ENCODE measurements around the gene TMEM39B.
A peak's percentile ranks its signal among the peaks of the same experiment; 100 is the strongest.
"Not testable (repeated sequence)": the region's sequence is repeated elsewhere in the genome, so short reads cannot be mapped to it uniquely, and the experiment has no call there.

TMEM39B gene

DNA sequence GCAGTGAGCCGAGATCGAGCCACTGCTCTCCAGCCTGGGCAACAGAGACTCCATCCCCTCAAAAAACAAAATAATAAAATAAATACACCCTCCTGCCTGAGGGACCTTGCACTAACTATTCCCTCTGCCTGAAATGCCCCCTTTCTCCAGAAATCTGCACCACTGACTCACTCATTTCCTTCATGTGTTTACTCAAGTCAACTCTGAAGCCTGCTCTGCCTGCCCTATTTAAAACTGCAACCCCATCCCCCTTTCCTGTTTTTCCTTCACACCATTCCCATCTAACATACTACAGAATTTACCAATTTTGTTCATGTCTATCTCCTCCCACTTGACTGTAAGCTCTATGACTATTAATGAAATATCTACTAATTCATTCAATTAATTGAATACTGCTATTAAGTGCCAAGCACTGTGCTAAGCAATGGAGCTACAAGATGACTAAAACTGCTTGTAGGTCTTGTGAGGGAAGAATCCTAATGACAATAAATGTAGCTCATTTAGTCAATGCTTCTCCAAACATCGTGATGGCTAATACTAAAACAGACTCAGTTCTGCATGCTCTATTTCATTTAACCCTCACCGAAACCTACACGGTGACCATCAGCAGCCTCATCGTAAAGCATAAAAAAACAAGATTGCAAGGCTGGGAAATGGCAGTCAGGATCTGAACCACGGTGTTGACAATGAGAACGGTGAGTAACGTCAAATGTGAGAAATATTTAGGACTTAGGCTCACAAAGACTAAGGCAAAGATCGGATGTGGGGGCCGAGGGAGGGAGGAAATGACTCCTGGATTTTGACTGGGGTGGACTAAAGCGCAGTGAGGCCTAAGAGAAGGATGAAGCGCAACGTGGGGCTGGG lies 749 bp upstream of the TMEM39B start:
- DNase-seq, result peak; percentile 56

DNA sequence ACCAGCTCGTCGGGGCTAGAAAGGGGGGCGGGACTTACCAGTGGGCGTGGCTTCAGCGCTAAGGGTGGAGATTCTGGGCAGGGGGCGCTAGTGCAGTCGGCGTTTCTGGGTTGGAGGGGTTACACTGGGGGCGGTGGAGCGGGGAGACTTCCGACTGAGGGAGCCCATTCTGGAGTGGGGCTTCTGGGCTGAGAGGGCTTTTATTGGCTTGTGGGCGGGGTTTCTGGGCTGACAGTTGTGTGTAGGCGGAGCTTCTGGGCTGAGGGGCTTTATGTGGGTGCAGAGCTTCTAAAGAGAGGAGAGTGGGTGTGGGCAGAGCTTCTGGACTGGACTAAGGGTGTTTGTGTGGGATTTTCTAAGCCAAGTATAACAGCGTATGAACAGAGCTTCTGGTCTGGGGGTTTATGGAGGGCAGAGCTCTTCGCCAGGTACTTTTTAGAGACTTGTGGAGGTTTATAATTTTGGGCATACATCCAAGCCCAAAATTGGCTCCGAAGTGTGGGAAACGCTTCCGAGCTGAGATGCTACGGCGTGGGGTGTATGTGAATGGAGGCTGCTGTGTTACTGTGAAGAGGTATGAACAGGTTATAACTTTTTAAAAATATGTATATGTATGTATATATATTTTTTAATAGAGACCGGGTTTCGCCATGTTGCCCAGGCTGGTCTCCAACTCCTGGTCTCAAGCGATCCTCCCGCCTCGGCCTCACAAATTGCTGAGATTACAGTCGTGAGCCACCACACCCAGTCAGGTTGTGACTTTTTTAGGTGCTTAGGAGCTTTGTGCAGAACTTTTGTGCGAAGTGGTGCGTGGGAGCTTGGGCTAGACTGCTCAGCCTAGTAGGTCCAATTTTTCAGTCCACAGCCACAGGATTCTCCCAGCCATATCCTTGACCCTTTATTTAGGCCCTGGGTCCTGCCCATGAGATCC lies 825 bp downstream of the TMEM39B start:
- DNase-seq, result no peak

GRCh38 chr1:32074841-32075240 lies 2.1 kb downstream of the TMEM39B start:
- no peak for DNase-seq

- no peak for DNase-seq
These were observed 4.7 kb downstream of the TMEM39B start for GRCh38 chr1:32077451-32077850.

- no peak for DNase-seq
These were observed 9.3 kb downstream of the TMEM39B start for GRCh38 chr1:32082022-32082421.

DNA sequence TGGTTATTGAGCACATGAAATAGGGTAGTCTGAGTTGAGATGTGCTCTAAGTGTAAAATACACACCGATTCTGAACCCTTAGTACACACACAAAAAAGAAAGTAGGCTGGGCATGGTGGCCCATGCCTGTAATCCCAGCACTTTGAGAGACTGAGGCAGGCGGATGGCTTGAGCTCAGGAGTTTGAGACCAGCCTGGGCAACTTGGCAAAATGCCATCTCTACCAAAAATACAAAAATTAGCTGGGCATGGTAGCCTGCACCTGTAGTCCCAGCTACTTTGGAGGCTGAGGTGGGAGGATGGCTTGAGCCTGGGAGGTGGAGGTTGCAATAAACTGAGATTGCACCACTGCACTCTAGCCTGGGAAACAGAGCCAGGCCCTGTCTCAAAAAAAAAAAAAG lies 13.6 kb downstream of the TMEM39B start:
- DNase-seq, result not testable (repeated sequence)

- DNase-seq, result no peak
These were observed 18.4 kb downstream of the TMEM39B start for GRCh38 chr1:32091176-32091575.

GRCh38 chr1:32091591-32091990 lies 18.9 kb downstream of the TMEM39B start:
- DNase-seq, result no peak

GRCh38 chr1:32094746-32095521 lies 22.2 kb downstream of the TMEM39B start:
- DNase-seq, result no peak

DNA sequence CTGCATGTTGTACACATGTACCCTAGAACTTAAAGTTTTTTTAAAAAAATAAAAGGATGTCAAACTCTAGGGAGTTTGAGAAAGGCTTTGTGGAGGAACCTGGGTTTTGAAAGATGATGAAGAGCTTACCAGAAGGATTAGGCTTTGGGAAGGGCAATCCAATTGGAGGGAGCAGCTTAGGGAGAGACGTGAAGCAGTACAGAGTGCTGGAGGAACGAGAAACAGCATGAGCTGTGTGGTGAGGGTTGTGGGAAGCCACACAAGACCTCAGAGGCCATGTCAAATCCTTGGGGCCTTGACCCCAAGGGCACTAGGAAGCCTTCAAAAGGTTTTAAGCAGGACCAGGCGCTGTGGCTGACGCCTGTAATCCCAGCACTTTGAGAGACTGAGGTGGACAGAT lies 26.7 kb downstream of the TMEM39B start:
- no peak for DNase-seq

DNA sequence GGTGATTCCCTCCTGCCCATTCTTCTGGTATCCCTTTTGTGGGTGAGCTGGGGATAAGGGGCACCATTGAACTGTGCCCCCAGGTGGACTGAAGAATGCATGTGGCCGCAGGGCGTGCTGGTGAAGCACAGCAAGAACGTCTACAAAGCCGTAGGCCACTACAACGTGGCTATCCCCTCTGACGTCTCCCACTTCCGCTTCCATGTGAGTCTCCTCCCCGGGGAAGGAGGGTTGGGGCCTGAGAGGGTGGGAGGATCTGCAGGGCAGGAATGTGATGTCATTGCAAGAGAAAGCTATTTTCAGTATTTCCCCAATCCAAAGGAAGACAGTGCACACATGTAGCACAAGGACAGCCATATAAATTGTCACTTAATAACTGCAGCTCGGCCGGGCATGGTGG lies 27.6 kb downstream of the TMEM39B start:
- no peak for DNase-seq

DNA sequence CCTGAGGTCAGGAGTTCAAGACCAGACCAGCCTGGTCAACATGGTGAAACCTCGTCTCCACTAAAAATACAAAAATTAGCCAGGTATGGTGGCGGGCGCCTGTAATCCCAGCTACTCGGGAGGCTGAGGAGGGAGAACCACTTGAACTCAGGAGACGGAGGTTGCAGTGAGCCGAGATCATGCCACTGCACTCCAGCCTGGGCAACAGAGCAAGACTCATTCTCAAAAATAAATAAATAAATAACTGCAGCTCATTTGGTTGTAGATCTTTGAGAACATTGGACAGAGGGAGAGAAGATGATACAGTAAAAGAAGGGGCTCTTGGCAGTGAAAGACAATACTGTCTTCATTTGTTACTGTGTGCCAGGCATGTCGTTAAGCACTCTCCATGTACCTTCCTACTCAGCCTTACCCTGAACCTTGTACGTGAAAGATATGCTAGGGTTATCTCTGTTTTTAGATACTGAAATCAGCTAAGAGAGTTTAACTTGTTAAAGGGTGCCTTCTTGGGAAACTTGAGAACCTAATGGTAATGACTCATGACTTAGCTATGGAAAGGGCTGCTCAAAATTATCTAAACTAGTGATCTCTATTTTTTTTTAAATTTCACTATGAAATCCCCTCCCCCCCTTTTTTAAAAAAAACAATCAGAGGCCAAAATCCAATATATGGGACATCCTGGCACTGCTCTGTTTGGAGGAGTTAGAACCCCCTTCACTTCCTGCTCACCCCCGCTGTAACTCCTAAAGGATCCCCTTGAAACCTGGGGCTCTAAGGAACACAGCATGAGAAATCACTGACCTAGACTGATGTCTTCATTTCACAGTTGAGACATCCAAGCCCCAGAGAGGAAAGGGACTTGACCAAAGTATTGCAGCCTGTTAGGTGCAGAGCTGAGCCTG lies 28.3 kb downstream of the TMEM39B start:
- DNase-seq, result peak; percentile 64

DNA sequence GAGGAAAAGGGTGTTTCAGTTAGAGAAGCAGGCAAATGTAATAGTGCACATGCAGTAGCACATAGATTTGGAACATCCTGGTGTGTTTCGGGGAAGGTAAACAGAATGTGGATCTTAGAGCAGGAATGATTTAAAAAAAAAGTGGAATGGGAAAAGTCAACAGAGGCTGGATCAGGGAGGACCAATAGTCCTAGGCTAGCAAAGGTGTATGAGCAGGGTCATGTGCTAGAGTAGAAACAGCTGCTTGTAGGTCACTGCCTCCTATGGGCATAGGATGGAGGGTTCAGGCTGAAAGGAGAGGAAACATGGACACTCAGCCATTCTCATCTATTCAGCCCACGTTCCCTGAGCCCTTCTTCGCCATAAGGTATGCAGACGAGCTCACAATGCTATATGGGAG lies 31.4 kb downstream of the TMEM39B start:
- DNase-seq, result no peak

DNA sequence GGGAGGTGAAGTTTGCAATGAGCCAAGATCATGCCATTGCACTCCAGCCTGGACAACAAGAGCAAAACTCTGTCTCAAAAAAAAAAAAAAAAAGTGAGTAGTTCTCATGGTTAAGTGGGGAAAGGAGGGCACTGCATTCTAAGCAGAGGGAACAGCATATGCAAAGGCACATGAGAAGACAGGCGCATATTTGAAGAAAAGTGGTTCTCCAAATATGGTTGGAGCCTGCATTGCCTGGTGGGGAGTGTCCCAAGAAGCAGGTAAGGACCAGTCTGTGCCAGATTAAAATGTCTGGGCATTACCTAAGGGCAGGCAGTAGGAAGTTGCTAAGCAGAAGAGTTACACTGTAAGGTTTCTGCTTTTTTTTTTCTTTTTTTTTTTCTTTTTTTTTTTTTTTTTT lies 32.6 kb downstream of the TMEM39B start:
- no peak for DNase-seq

DNA sequence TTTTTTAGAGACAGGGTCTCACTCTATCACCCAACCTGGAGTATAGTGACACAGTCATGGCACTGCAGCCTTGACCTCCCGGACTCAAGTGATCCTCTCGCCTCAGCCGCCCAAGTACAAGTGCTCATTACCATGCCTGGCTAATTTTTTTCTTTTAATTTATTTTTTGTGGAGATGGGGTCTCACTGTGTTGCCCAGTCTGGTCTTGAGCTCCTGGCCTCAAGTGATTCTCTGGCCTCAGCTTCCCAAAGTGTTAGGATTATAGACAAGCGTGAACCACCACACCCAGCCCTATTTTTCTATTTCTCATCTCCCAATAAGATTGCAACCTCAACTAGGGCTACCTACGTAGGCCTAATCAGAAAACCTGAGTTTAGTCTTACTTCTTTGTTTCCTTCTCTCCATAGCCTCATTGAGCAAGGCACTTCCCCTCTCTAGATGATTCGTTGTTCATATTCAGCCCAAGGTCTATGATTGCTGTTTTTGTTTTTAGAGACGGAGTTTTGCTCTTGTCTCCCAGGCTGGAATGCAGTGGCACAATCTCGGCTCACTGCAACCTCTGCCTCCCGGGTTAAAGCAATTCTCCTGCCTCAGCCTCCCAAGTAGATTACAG lies 34.0 kb downstream of the TMEM39B start:
- no peak for DNase-seq

GRCh38 chr1:32107742-32108661 lies 35.3 kb downstream of the TMEM39B start, which contains the start of gene KPNA6:
TSS of gene KPNA6 (plus strand) at chr1:32108056. CDS start at chr1:32108131, 75 bp downstream.
- DNase-seq, result peak; percentile 92

DNA sequence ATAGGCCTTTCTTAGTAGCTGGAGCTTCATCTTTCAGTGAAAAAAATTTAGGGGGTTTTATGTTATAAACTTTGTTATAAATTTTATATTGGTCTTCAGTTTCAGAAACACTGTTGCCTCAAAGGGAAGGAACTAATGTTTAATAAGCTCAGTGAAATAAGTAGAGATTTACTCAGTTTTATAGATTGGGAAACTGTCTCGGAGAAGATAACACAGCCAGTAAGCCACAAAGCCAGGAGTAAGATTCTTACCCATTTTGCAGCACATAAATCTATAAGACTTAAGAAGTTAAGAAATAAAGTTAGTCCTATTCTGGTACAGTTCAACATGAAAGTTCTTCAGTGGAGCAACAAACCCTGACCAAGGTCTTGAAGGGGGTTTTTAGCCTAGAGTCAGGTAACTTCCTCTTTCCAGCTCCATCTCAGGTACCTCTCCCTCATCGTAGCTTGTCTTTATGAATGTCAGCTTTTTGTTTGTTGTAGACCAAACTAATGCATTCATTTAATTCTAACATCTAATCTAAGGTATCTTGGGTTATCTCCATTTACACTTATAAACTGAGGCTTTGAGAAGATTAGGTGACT lies 38.4 kb downstream of the TMEM39B start:
- DNase-seq, result no peak

DNA sequence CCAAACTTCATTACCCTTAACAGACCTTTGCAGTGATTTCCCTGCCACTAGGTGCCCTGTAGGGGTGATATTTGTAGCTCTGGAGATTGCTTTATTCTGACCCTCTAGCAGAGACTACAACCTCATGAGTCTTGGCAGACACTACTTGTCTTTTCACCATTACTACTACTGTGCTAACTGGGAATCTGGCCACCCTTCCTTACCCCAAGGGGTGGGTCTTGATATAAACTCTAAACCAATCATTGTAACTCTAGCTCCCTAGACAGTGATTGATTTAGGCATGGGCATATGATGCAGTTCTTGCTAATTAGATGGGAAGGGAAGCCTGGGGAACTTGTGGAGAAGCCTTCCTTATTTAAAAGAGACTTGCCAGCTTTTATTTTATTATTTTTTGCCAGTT lies 39.0 kb downstream of the TMEM39B start:
- peak; percentile 48 for DNase-seq

GRCh38 chr1:32112806-32113375 lies 40.2 kb downstream of the TMEM39B start:
- DNase-seq, result no peak
